HepG2 (cell line): ENCODE measurements around the gene NDUFB3. TPM values are rescaled to one million over a fixed set of nuclear protein-coding genes. Genes with fewer than 3 reads are reported as not detected.

Experiments used
- ADNP ChIP-seq: sonication (generic); formaldehyde crosslinking; IDR thresholded peaks from 2 replicates; pipeline ENCODE4 v1.4.0; 2020; ENCODE audit warnings: missing genetic modification reagents
- ARNTL ChIP-seq: sonication (generic); formaldehyde crosslinking; IDR thresholded peaks from 2 replicates; pipeline ENCODE4 v1.4.0; 2020; ENCODE audit warnings: mild to moderate bottlenecking, missing genetic modification reagents
- ATM ChIP-seq: fragments of 450-650 bp; IDR thresholded peaks from 2 replicates; pipeline ENCODE4 v1.7.1; 2017; ENCODE audit warnings: mild to moderate bottlenecking, borderline replicate concordance
- DBP ChIP-seq: sonication (generic); formaldehyde crosslinking; IDR thresholded peaks from 2 replicates; pipeline ENCODE4 v1.4.0; 2020; ENCODE audit warnings: missing genetic modification reagents; ENCODE audit errors: not compliant biosample characterization
- GRHL1 ChIP-seq: sonication (generic); formaldehyde crosslinking; conservative IDR thresholded peaks from 2 replicates; pipeline ENCODE4 v1.8.0; 2022; ENCODE audit warnings: missing genetic modification reagents
- HNF1A ChIP-seq, 2 experiments: sonication (generic) in 1 of 2; formaldehyde crosslinking in 1 of 2; IDR thresholded peaks; 2 replicates each; pipeline versions ENCODE4 v1.4.0 to v1.6.1; 2016 to 2020; ENCODE audit warnings: borderline replicate concordance in 1 of 2, low read depth in 1 of 2, mild to moderate bottlenecking in 1 of 2, missing genetic modification reagents in 1 of 2
- IRF1 ChIP-seq: sonication (generic); formaldehyde crosslinking; IDR thresholded peaks from 2 replicates; pipeline ENCODE4 v1.4.0; 2020; ENCODE audit warnings: low read depth, mild to moderate bottlenecking, missing genetic modification reagents
- KDM5A ChIP-seq: fragments of 200-600 bp; sonication (generic); IDR thresholded peaks from 2 replicates; pipeline ENCODE4 v1.7.0; 2018; ENCODE audit warnings: antibody characterized with exemption, mild to moderate bottlenecking, low read length, borderline replicate concordance
- MXI1 ChIP-seq: IDR thresholded peaks from 3 replicates; pipeline ENCODE4 v1.6.1; 2012; ENCODE audit warnings: low read depth, low read length, inconsistent platforms, borderline replicate concordance
- PTBP1 ChIP-seq: fragments of 200-400 bp; formaldehyde crosslinking; IDR thresholded peaks from 2 replicates; pipeline ENCODE4 v1.6.1; 2018; ENCODE audit warnings: low read length, low read depth; ENCODE audit not compliant: poor library complexity, severe bottlenecking
- STAG1 ChIP-seq: sonication (generic); formaldehyde crosslinking; IDR thresholded peaks from 2 replicates; pipeline ENCODE4 v1.4.0; 2020; ENCODE audit warnings: missing genetic modification reagents
- TFDP2 ChIP-seq: sonication (generic); formaldehyde crosslinking; IDR thresholded peaks from 2 replicates; pipeline ENCODE4 v1.4.0; 2020; ENCODE audit warnings: missing genetic modification reagents
- ZNF138 ChIP-seq: sonication (generic); formaldehyde crosslinking; IDR thresholded peaks from 2 replicates; pipeline ENCODE4 v1.5.0; 2020; ENCODE audit warnings: mild to moderate bottlenecking, low read depth, missing genetic modification reagents
- ZNF549 ChIP-seq: sonication (generic); formaldehyde crosslinking; IDR thresholded peaks from 2 replicates; pipeline ENCODE4 v1.5.0; 2020; ENCODE audit warnings: missing genetic modification reagents
- ZNF580 ChIP-seq: IDR thresholded peaks from 2 replicates; pipeline ENCODE4 v1.6.1; 2016; ENCODE audit warnings: low read depth, borderline replicate concordance
- polyA plus RNA-seq, 8 experiments: library from polyadenylated mRNA; depleted of rRNA in 3 of 8; stranded (reverse) in 7 of 8; unstranded in 1 of 8; fragments of >200 nt; fragmentation: Illumina TruSeq in 4 of 8; extraction: Trizol in 4 of 8; gene quantifications; 2 replicates each; pipeline versions ENCODE4 v1.2.1 to v1.2.3, GENCODE V29; 2011 to 2016; ENCODE audit warnings: low read depth in 4 of 8, missing spikeins in 1 of 8, mixed read lengths in 1 of 8; ENCODE audit not compliant: insufficient read depth in 1 of 8
- total RNA-seq, 5 experiments: library from RNA; depleted of rRNA; stranded (reverse); fragments of >200 nt; fragmentation: Illumina TruSeq; extraction: Trizol; gene quantifications; 2 replicates each; pipeline ENCODE4 v1.2.3, GENCODE V29; 2016; ENCODE audit warnings: low read depth in 1 of 5

NDUFB3 gene
- total and polyA plus RNA-seq, 2 of the 13 experiments (the other 11 are each of a cell fraction or from before 2014, with no cell fraction given): 50.7 to 159 TPM

- TF ChIP-seq HNF1A (IDR thresholded peaks at IDR 0.05; ENCODE audit: low read depth): peak; percentile 68; the same call in 1 of the 2 replicates
- TF ChIP-seq HNF1A (CRISPR knock-in tag; IDR thresholded peaks at IDR 0.05; ENCODE audit: borderline replicate concordance): peak; percentile 88; the same call in 1 of the 2 replicates
- 0 out of 2 replicates have a peak, but pooled peaks have one; percentile 13 for TF ChIP-seq ZNF138
- no peak; the same call in 1 of the 2 replicates for TF ChIP-seq GRHL1 (CRISPR knock-in tag)
- TF ChIP-seq ARNTL (CRISPR knock-in tag): peak; percentile 45
- TF ChIP-seq STAG1 (CRISPR knock-in tag): peak; percentile 69
- no peak for TF ChIP-seq ADNP (CRISPR knock-in tag)
- TF ChIP-seq TFDP2: peak; percentile 71
- TF ChIP-seq DBP: no peak
- no peak for TF ChIP-seq PTBP1
- peak; percentile 100 for TF ChIP-seq KDM5A
- no peak for TF ChIP-seq ATM
- TF ChIP-seq ZNF549: no peak
- peak; percentile 82; the same call in 1 of the 2 replicates for TF ChIP-seq ZNF580 (CRISPR knock-in tag)
- peak; percentile 92; the same call in 2 of the 3 replicates for TF ChIP-seq MXI1
- TF ChIP-seq IRF1 (CRISPR knock-in tag): no peak
Observed at GRCh38 chr2:201071479-201072200, at the start of gene NDUFB3, which contains the start of gene HYCC2 (continued).
